Keratinocyte (primary cell): ENCODE measurements around the gene REV3L. TPM values are rescaled to one million over a fixed set of nuclear protein-coding genes. Genes with fewer than 3 reads are reported as not detected.

Experiments used
- DNase-seq: peaks from one replicate; pipeline ENCODE4 v3.0.0-alpha.2; 2011; ENCODE audit warnings: low read depth, missing footprints, low spot score
- FAIRE-seq: peaks from 2 replicates; lab custom pipeline; 2011; peaks lifted over from hg19 to GRCh38; lab: Jason Lieb, UNC
- H2AFZ ChIP-seq: 2 replicates; pipeline ENCODE4 v1.6.0; 2012; ENCODE audit warnings: low read length, control low read depth, inconsistent platforms; ENCODE audit not compliant: control insufficient read depth
- H3K27ac ChIP-seq: 2 replicates; pipeline ENCODE4 v1.5.1; 2011; ENCODE audit warnings: low read length; ENCODE audit not compliant: control insufficient read depth, insufficient read depth
- H3K27me3 ChIP-seq: 3 replicates; pipeline ENCODE4 v1.6.0; 2011; ENCODE audit warnings: low read length; ENCODE audit not compliant: control insufficient read depth, insufficient read depth; ENCODE audit errors: extremely low read depth
- H3K36me3 ChIP-seq, 2 experiments: 2 replicates in 1 of 2; 3 replicates in 1 of 2; pipeline ENCODE4 v1.5.1; 2011; ENCODE audit warnings: low read length in 2 of 2, mild to moderate bottlenecking in 1 of 2; ENCODE audit not compliant: control insufficient read depth in 2 of 2, insufficient read depth in 2 of 2; ENCODE audit errors: extremely low read depth in 1 of 2
- H3K4me1 ChIP-seq: 3 replicates; pipeline ENCODE4 v1.5.1; 2011; ENCODE audit warnings: low read length; ENCODE audit not compliant: control insufficient read depth, insufficient read depth; ENCODE audit errors: extremely low read depth
- H3K4me2 ChIP-seq: 3 replicates; pipeline ENCODE4 v1.6.0; 2011; ENCODE audit warnings: low read depth, low read length; ENCODE audit not compliant: control insufficient read depth, insufficient read depth; ENCODE audit errors: extremely low read depth
- H3K4me3 ChIP-seq, 3 experiments: fragments of 200-600 bp in 1 of 3; sonication (generic) in 1 of 3; 2 replicates in 2 of 3; 3 replicates in 1 of 3; pipeline ENCODE4 v1.5.1; 2011 to 2016; ENCODE audit warnings: low read length in 3 of 3, mild to moderate bottlenecking in 3 of 3, control low read depth in 2 of 3, inconsistent platforms in 1 of 3, low read depth in 1 of 3, mixed read lengths in 1 of 3, mixed run types in 1 of 3, moderate library complexity in 1 of 3; ENCODE audit not compliant: control insufficient read depth in 2 of 3, insufficient read depth in 2 of 3; ENCODE audit errors: extremely low read depth in 1 of 3
- H3K79me2 ChIP-seq: 2 replicates; pipeline ENCODE4 v1.6.0; 2012; ENCODE audit warnings: low read length; ENCODE audit not compliant: control insufficient read depth, insufficient read depth
- H3K9ac ChIP-seq: 3 replicates; pipeline ENCODE4 v1.6.0; 2011; ENCODE audit warnings: low read length; ENCODE audit not compliant: control insufficient read depth, insufficient read depth; ENCODE audit errors: extremely low read depth
- H3K9me1 ChIP-seq: 3 replicates; pipeline ENCODE4 v1.6.0; 2011; ENCODE audit warnings: low read length; ENCODE audit not compliant: control insufficient read depth, insufficient read depth; ENCODE audit errors: extremely low read depth
- H3K9me3 ChIP-seq: 2 replicates; pipeline ENCODE4 v1.5.1; 2012; ENCODE audit warnings: low read depth, low read length; ENCODE audit not compliant: control insufficient read depth
- H4K20me1 ChIP-seq: 3 replicates; pipeline ENCODE4 v1.6.0; 2011; ENCODE audit warnings: low read length; ENCODE audit not compliant: control insufficient read depth, insufficient read depth; ENCODE audit errors: extremely low read depth
- EZH2 ChIP-seq: IDR thresholded peaks from one replicate; pipeline ENCODE4 v1.6.1; 2012; ENCODE audit warnings: inconsistent platforms, mild to moderate bottlenecking, low read length, moderate library complexity
- dilution Hi-C: fragments of 300-500 bp; cut with MboI; formaldehyde crosslinking; loops from one replicate; pipeline ENCODE4 v1.7.0; 2020; ENCODE audit warnings: low sequenced_read_pairs; ENCODE audit not compliant: extremely low pct_ligation_motif_present
- polyA plus RNA-seq, 5 experiments: library from polyadenylated mRNA; depleted of rRNA in 3 of 5; stranded (reverse) in 3 of 5; stranded (forward) in 1 of 5; unstranded in 1 of 5; fragments of >200 nt; gene quantifications; 1 replicate in 1 of 5; 2 replicates in 3 of 5; 3 replicates in 1 of 5; pipeline versions ENCODE4 v1.2.1 to v1.2.3, GENCODE V29; 2011 to 2012; ENCODE audit warnings: missing spikeins in 2 of 5, low read depth in 1 of 5, low replicate concordance in 1 of 5
- TF ChIP-seq, protein P1 (sequence below), 3 experiments: IDR thresholded peaks in 1 of 3; conservative IDR thresholded peaks in 1 of 3; optimal IDR thresholded peaks in 1 of 3; 2 replicates in 2 of 3; 3 replicates in 1 of 3; pipeline versions ENCODE3 to v1.5.1; 2011; ENCODE audit warnings: low read length in 3 of 3, mild to moderate bottlenecking in 3 of 3, moderate library complexity in 2 of 3, control low read depth in 1 of 3, inconsistent platforms in 1 of 3; ENCODE audit not compliant: insufficient read depth in 2 of 3; ENCODE audit errors: extremely low read depth in 1 of 3

REV3L gene
- polyA plus RNA-seq, 1 donor (not counting 4 experiments of a cell fraction or from before 2014, with no cell fraction given), result 9.5 TPM

DNA sequence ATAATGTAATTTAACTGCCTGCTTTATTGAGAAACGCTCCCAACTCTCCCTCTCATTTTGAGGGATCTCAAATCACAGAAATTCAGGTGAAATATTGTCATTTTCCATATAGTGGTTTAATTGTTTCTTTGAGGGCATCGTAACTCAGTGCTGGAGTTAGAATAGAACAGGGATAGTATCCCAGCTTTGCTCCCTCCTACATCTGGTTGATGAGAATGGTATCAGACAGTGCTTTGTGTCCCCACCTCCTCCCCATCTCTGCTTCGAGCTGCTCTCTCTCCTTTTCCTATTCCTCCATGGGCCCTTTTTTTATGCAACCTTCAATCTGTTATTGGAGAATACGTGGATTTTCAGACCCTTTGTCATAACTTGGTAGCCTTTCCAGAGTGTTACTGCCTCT is 41.2 kb upstream of the REV3L start:
- Histone ChIP-seq H3K36me3 (no peaks in the 10 kb centered on the region), H3K4me3 (no peak overlapping the region), H3K27ac (no peak overlapping the region), H3K9me3 (no peaks in the 10 kb centered on the region), H2AFZ (no peak overlapping the region), H3K79me2 (no peaks in the 10 kb centered on the region), H3K4me2 (no peak overlapping the region), H3K4me1 (no peaks in the 10 kb centered on the region), H3K27me3 (no peaks in the 10 kb centered on the region), H3K9ac (no peak overlapping the region), H4K20me1 (no peaks in the 10 kb centered on the region), H3K9me1 (no peaks in the 10 kb centered on the region)
- dilution Hi-C loops, result no loop called here
- no peak for TF ChIP-seq EZH2
- TF ChIP-seq, protein P1, sequence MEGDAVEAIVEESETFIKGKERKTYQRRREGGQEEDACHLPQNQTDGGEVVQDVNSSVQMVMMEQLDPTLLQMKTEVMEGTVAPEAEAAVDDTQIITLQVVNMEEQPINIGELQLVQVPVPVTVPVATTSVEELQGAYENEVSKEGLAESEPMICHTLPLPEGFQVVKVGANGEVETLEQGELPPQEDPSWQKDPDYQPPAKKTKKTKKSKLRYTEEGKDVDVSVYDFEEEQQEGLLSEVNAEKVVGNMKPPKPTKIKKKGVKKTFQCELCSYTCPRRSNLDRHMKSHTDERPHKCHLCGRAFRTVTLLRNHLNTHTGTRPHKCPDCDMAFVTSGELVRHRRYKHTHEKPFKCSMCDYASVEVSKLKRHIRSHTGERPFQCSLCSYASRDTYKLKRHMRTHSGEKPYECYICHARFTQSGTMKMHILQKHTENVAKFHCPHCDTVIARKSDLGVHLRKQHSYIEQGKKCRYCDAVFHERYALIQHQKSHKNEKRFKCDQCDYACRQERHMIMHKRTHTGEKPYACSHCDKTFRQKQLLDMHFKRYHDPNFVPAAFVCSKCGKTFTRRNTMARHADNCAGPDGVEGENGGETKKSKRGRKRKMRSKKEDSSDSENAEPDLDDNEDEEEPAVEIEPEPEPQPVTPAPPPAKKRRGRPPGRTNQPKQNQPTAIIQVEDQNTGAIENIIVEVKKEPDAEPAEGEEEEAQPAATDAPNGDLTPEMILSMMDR (optimal IDR thresholded peaks at IDR 0.05 in 1 of 3, IDR thresholded peaks at IDR 0.05 in 1 of 3, conservative IDR thresholded peaks at IDR 0.05 in 1 of 3; ENCODE audit: extremely low read depth in 1 of 3, insufficient read depth in 2 of 3, low read length in 3 of 3), result no peak
- no peak for DNase-seq
- no peak for FAIRE-seq

DNA sequence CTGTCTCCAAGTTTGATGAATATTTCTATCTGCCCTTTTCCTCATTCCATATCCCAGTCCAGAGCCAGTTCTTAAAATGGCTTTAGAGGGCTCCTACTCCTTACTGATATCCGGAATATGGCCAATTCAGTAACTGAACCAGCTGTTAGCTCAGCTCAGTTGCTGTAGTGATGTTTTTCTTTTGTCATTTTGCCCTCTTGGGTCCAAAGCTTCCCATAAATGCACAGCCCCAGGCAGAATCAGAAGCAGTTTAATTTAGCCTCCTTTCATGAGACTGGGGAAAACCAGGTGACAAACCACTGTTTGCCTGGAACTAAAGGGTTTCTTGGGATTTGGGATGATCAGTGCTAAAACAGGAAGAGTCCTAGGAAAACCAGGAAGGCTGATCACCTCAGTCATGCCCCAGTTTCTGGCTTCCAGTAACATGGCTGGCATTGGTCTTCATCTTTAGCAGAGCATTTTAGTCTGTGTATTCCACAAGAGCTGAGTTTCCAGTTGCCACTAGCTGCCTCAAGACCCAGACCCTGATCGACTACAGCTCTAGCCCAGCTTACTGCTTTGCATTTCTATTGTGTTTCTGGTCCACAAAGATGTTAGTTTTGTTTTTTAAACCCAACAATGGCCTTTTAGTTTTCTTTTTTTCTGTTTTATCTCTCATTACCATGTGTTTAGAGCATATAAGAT is 40.6 kb upstream of the REV3L start:
- Histone ChIP-seq H3K79me2 (no peaks in the 10 kb centered on the region), H3K27me3 (no peaks in the 10 kb centered on the region), H3K27ac (no peak overlapping the region), H3K4me1 (no peaks in the 10 kb centered on the region), H2AFZ (no peak overlapping the region), H3K4me2 (no peak overlapping the region), H3K36me3 (no peaks in the 10 kb centered on the region), H4K20me1 (no peaks in the 10 kb centered on the region), H3K4me3 (no peak overlapping the region), H3K9ac (no peak overlapping the region), H3K9me1 (no peaks in the 10 kb centered on the region), H3K9me3 (no peaks in the 10 kb centered on the region)
- dilution Hi-C loops, result no loop called here
- FAIRE-seq, result no peak
- TF ChIP-seq, protein P1 (optimal IDR thresholded peaks at IDR 0.05 in 1 of 3, IDR thresholded peaks at IDR 0.05 in 1 of 3, conservative IDR thresholded peaks at IDR 0.05 in 1 of 3; ENCODE audit: extremely low read depth in 1 of 3, insufficient read depth in 2 of 3, low read length in 3 of 3), result no peak
- TF ChIP-seq EZH2, result no peak
- DNase-seq, result no peak
